ENCODE measurements around the gene TGOLN2. TPM values are rescaled to one million over a fixed set of nuclear protein-coding genes. Genes with fewer than 3 reads are reported as not detected.

The TGOLN2 gene
- total and polyA plus RNA-seq, 8 donors = 90.3 to 133 (median 99.9) TPM

- H3K27me3 ChIP-seq = no peaks in the 10 kb centered on the region
- no peak overlapping the region for H3K27ac ChIP-seq
- DNase-seq = no peak
- intact Hi-C loops (cut with DNase I) = no loop called here
- ATAC-seq = no peak
- TF ChIP-seq, protein P1, sequence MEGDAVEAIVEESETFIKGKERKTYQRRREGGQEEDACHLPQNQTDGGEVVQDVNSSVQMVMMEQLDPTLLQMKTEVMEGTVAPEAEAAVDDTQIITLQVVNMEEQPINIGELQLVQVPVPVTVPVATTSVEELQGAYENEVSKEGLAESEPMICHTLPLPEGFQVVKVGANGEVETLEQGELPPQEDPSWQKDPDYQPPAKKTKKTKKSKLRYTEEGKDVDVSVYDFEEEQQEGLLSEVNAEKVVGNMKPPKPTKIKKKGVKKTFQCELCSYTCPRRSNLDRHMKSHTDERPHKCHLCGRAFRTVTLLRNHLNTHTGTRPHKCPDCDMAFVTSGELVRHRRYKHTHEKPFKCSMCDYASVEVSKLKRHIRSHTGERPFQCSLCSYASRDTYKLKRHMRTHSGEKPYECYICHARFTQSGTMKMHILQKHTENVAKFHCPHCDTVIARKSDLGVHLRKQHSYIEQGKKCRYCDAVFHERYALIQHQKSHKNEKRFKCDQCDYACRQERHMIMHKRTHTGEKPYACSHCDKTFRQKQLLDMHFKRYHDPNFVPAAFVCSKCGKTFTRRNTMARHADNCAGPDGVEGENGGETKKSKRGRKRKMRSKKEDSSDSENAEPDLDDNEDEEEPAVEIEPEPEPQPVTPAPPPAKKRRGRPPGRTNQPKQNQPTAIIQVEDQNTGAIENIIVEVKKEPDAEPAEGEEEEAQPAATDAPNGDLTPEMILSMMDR (IDR thresholded peaks at IDR 0.05) = no peak
- H3K9me3 ChIP-seq = no peaks in the 10 kb centered on the region
- no peak overlapping the region for H3K4me3 ChIP-seq
- peaks cover 4 to 22% of the 10 kb centered on the region in 2 donors for H3K4me1 ChIP-seq
- no peaks in the 10 kb centered on the region for H3K36me3 ChIP-seq
These were observed 49.4 kb downstream of the TGOLN2 start for GRCh38 chr2:85278361-85278760.

DNA sequence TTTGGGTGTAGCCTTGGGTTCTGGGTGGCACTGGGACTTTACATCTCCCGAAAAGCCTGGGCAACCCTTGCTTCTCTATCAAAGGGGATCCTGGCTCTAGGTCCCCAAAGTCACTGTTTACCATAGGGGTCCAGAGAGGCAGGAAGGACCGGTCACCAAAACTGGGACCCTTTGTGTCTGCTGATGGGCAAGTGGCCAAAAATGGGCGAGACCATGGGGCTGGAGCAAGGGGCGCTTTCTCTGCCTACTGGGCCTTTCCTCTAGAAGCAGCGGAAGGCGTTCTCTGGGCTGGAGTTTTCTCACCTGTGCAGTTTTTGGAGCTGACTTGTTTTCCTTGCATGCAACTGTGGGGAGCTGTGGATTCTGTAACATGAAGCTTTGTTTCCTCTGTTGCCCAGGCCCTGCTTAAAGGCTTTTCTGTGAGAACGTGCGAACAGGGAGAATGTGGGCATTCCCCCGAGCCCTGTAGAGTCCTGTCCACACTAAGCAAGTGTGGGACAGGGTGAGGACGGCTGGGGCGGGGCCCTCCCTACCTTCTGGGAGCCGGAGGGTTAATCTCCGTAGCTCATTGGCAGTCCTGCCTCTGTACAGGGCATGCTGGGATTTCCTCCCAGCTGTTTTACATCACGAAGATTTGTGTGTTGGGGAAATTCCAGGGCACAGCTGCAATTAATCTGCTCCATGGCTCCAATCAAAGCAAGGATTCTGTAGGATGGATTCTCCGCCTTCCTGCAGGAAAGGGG, 50.2 kb downstream of the TGOLN2 start:
- Histone ChIP-seq H3K4me3 (no peak overlapping the region), H3K27ac (peak overlapping the region; percentile 19 to 28), H3K27me3 (no peaks in the 10 kb centered on the region), H3K4me1 (peaks cover 4 to 22% of the 10 kb centered on the region in 2 donors), H3K36me3 (no peaks in the 10 kb centered on the region), H3K9me3 (no peaks in the 10 kb centered on the region)
- ATAC-seq = peak; percentile 65
- peak in 2 of 4 donors; percentile 85 to 87 for DNase-seq
- TF ChIP-seq, protein P1 (IDR thresholded peaks at IDR 0.05) = no peak
- intact Hi-C loops (cut with DNase I) = no loop called here

GRCh38 chr2:85276571-85277118, 51.1 kb downstream of the TGOLN2 start:
- H3K36me3 ChIP-seq = no peaks in the 10 kb centered on the region
- H3K27ac ChIP-seq = peak overlapping the region; percentile 13 to 51
- no peak for DNase-seq
- no peaks in the 10 kb centered on the region for H3K9me3 ChIP-seq
- ATAC-seq = no peak
- intact Hi-C loops (cut with DNase I) = no loop called here
- H3K4me3 ChIP-seq = no peak overlapping the region
- TF ChIP-seq, protein P1 (IDR thresholded peaks at IDR 0.05) = no peak
- H3K4me1 ChIP-seq = peaks cover 4 to 22% of the 10 kb centered on the region in 2 donors
- no peaks in the 10 kb centered on the region for H3K27me3 ChIP-seq

GRCh38 chr2:85275984-85276540, 51.7 kb downstream of the TGOLN2 start:
- no peak for DNase-seq
- Histone ChIP-seq H3K4me3 (no peak overlapping the region), H3K27me3 (no peaks in the 10 kb centered on the region), H3K4me1 (peaks cover 4 to 23% of the 10 kb centered on the region in 2 donors), H3K27ac (peak overlapping the region; percentile 13 to 51), H3K36me3 (no peaks in the 10 kb centered on the region), H3K9me3 (no peaks in the 10 kb centered on the region)
- ATAC-seq = no peak
- TF ChIP-seq, protein P1 (IDR thresholded peaks at IDR 0.05) = no peak
- intact Hi-C loops (cut with DNase I) = no loop called here
